ENCODE results near the gene PCDHB10. TPM values are rescaled to one million over a fixed set of nuclear protein-coding genes. Genes with fewer than 3 reads are reported as not detected.
A peak's percentile ranks its signal among the peaks of the same experiment; 100 is the strongest.
"Not testable (repeated sequence)": the region's sequence is repeated elsewhere in the genome, so short reads cannot be mapped to it uniquely, and the experiment has no call there.

The PCDHB10 gene
- polyA plus RNA-seq, 1 donor (not counting 4 experiments of a cell fraction or from before 2014, with no cell fraction given), result 0.07 TPM

DNA sequence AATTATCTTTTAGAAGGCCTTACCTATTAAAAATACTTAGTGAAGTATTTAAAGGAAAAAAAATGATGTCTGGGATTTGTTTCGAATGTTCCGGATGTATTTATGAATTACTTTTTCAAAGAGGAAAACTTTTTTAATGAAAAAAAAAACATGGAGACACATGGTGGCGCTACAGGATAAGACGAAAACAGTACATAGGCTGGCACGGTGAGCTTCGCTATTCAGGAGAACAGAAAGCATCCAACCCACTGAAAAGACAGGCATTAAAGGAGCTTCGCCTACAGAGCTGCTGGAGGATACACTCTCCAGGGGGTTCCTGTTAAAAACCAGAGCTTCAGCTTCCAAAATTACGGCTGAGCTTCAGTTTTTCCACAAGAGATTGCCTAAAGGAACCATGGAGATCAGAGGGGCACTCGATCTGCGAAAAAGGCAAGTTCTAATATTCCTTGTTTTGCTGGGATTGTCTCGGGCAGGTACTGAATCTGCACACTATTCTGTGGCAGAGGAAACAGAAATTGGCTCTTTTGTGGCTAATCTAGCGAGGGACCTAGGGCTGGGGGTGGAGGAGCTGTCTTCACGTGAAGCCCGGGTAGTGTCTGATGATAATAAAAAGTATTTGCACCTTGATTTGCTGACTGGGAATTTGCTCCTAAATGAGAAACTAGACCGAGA lies 31.1 kb downstream of the PCDHB10 start, which contains the start of gene PCDHB14:
TSS of gene PCDHB14 (plus strand) at position 232 of the 672 bp plus-strand sequence. CDS start at position 395, 163 bp downstream.
- Histone ChIP-seq H3K4me1 (ENCODE audit: control insufficient read depth, extremely low read depth, insufficient read depth, low read length) (no peaks in the 10 kb centered on the region), H3K9ac (ENCODE audit: control insufficient read depth, extremely low read depth, insufficient read depth, low read length) (no peak within 1 kb of the TSS), H3K9me3 (ENCODE audit: control insufficient read depth, low read depth, low read length) (no peaks in the 10 kb centered on the region), H4K20me1 (ENCODE audit: control insufficient read depth, extremely low read depth, insufficient read depth, low read length) (no peaks in the 10 kb centered on the region), H3K9me1 (ENCODE audit: control insufficient read depth, extremely low read depth, insufficient read depth, low read length) (no peaks in the 10 kb centered on the region), H3K4me2 (ENCODE audit: control insufficient read depth, extremely low read depth, insufficient read depth, low read depth, low read length) (no peak within 1 kb of the TSS), H3K36me3 (ENCODE audit: control insufficient read depth in 2 of 2, extremely low read depth in 1 of 2, insufficient read depth in 2 of 2, low read length in 2 of 2) (no peaks in the 10 kb centered on the region), H3K27ac (ENCODE audit: control insufficient read depth, insufficient read depth, low read length) (no peak within 1 kb of the TSS), H3K27me3 (ENCODE audit: control insufficient read depth, extremely low read depth, insufficient read depth, low read length) (no peaks in the 10 kb centered on the region), H3K79me2 (ENCODE audit: control insufficient read depth, insufficient read depth, low read length) (no peaks in the 10 kb centered on the region), H3K4me3 (ENCODE audit: control insufficient read depth in 2 of 3, extremely low read depth in 1 of 3, insufficient read depth in 2 of 3, low read depth in 1 of 3, low read length in 3 of 3) (peak within 1 kb of the TSS in 1 of 3 experiments; percentile 10), H2AFZ (ENCODE audit: control insufficient read depth, low read length) (no peak within 1 kb of the TSS)
- TF ChIP-seq EZH2 (IDR thresholded peaks at IDR 0.05; ENCODE audit: low read length), result no peak
- TF ChIP-seq, protein P1, sequence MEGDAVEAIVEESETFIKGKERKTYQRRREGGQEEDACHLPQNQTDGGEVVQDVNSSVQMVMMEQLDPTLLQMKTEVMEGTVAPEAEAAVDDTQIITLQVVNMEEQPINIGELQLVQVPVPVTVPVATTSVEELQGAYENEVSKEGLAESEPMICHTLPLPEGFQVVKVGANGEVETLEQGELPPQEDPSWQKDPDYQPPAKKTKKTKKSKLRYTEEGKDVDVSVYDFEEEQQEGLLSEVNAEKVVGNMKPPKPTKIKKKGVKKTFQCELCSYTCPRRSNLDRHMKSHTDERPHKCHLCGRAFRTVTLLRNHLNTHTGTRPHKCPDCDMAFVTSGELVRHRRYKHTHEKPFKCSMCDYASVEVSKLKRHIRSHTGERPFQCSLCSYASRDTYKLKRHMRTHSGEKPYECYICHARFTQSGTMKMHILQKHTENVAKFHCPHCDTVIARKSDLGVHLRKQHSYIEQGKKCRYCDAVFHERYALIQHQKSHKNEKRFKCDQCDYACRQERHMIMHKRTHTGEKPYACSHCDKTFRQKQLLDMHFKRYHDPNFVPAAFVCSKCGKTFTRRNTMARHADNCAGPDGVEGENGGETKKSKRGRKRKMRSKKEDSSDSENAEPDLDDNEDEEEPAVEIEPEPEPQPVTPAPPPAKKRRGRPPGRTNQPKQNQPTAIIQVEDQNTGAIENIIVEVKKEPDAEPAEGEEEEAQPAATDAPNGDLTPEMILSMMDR (optimal IDR thresholded peaks at IDR 0.05 in 1 of 3, IDR thresholded peaks at IDR 0.05 in 1 of 3, conservative IDR thresholded peaks at IDR 0.05 in 1 of 3; ENCODE audit: extremely low read depth in 1 of 3, insufficient read depth in 2 of 3, low read length in 3 of 3), result peak in 2 of 3 experiments; percentile 3 to 9
- FAIRE-seq (no peak), DNase-seq (ENCODE audit: low read depth, low spot score) (no peak)
- dilution Hi-C loops (cut with MboI; ENCODE audit: extremely low pct_ligation_motif_present, low sequenced_read_pairs), result no loop called here

DNA sequence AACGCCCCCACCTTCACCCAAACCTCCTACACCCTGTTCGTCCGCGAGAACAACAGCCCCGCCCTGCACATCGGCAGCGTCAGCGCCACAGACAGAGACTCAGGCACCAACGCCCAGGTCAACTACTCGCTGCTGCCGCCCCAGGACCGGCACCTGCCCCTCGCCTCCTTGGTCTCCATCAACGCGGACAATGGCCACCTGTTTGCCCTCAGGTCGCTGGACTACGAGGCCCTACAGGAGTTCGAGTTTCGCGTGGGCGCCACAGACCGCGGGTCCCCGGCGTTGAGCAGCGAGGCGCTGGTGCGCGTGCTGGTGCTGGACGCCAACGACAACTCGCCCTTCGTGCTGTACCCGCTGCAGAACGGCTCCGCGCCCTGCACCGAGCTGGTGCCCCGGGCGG lies 32.7 kb downstream of the PCDHB10 start:
- H3K27me3 ChIP-seq (ENCODE audit: control insufficient read depth, extremely low read depth, insufficient read depth, low read length); H3K79me2 ChIP-seq (ENCODE audit: control insufficient read depth, insufficient read depth, low read length); H3K4me3 ChIP-seq (ENCODE audit: control insufficient read depth in 2 of 3, extremely low read depth in 1 of 3, insufficient read depth in 2 of 3, low read depth in 1 of 3, low read length in 3 of 3); H3K36me3 ChIP-seq (ENCODE audit: control insufficient read depth in 2 of 2, extremely low read depth in 1 of 2, insufficient read depth in 2 of 2, low read length in 2 of 2); H3K4me1 ChIP-seq (ENCODE audit: control insufficient read depth, extremely low read depth, insufficient read depth, low read length); H2AFZ ChIP-seq (ENCODE audit: control insufficient read depth, low read length); H3K4me2 ChIP-seq (ENCODE audit: control insufficient read depth, extremely low read depth, insufficient read depth, low read depth, low read length); H3K27ac ChIP-seq (ENCODE audit: control insufficient read depth, insufficient read depth, low read length); H3K9ac ChIP-seq (ENCODE audit: control insufficient read depth, extremely low read depth, insufficient read depth, low read length); FAIRE-seq; dilution Hi-C loops (cut with MboI; ENCODE audit: extremely low pct_ligation_motif_present, low sequenced_read_pairs); DNase-seq (ENCODE audit: low read depth, low spot score); H4K20me1 ChIP-seq (ENCODE audit: control insufficient read depth, extremely low read depth, insufficient read depth, low read length); H3K9me1 ChIP-seq (ENCODE audit: control insufficient read depth, extremely low read depth, insufficient read depth, low read length); H3K9me3 ChIP-seq (ENCODE audit: control insufficient read depth, low read depth, low read length): not testable (repeated sequence)

DNA sequence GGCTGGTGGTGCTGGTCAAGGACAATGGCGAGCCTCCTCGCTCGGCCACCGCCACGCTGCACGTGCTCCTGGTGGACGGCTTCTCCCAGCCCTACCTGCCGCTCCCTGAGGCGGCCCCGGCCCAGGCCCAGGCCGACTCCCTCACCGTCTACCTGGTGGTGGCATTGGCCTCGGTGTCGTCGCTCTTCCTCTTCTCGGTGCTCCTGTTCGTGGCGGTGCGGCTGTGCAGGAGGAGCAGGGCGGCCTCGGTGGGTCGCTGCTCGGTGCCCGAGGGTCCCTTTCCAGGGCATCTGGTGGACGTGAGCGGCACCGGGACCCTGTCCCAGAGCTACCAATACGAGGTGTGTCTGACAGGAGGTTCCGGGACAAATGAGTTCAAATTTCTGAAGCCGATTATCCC lies 33.3 kb downstream of the PCDHB10 start:
- H3K27me3 ChIP-seq (ENCODE audit: control insufficient read depth, extremely low read depth, insufficient read depth, low read length); H3K27ac ChIP-seq (ENCODE audit: control insufficient read depth, insufficient read depth, low read length); H3K9me3 ChIP-seq (ENCODE audit: control insufficient read depth, low read depth, low read length); H3K4me3 ChIP-seq (ENCODE audit: control insufficient read depth in 2 of 3, extremely low read depth in 1 of 3, insufficient read depth in 2 of 3, low read depth in 1 of 3, low read length in 3 of 3); H3K79me2 ChIP-seq (ENCODE audit: control insufficient read depth, insufficient read depth, low read length); FAIRE-seq; H3K4me1 ChIP-seq (ENCODE audit: control insufficient read depth, extremely low read depth, insufficient read depth, low read length); H3K9ac ChIP-seq (ENCODE audit: control insufficient read depth, extremely low read depth, insufficient read depth, low read length); H3K9me1 ChIP-seq (ENCODE audit: control insufficient read depth, extremely low read depth, insufficient read depth, low read length); DNase-seq (ENCODE audit: low read depth, low spot score); H4K20me1 ChIP-seq (ENCODE audit: control insufficient read depth, extremely low read depth, insufficient read depth, low read length); H3K36me3 ChIP-seq (ENCODE audit: control insufficient read depth in 2 of 2, extremely low read depth in 1 of 2, insufficient read depth in 2 of 2, low read length in 2 of 2); dilution Hi-C loops (cut with MboI; ENCODE audit: extremely low pct_ligation_motif_present, low sequenced_read_pairs); H2AFZ ChIP-seq (ENCODE audit: control insufficient read depth, low read length); H3K4me2 ChIP-seq (ENCODE audit: control insufficient read depth, extremely low read depth, insufficient read depth, low read depth, low read length): not testable (repeated sequence)
